ENCODE results near the gene PDIA5. TPM values are rescaled to one million over a fixed set of nuclear protein-coding genes. Genes with fewer than 3 reads are reported as not detected.

Gene PDIA5
- total and polyA plus RNA-seq, 4 donors = 15.5 to 38.6 (median 30.7) TPM

DNA sequence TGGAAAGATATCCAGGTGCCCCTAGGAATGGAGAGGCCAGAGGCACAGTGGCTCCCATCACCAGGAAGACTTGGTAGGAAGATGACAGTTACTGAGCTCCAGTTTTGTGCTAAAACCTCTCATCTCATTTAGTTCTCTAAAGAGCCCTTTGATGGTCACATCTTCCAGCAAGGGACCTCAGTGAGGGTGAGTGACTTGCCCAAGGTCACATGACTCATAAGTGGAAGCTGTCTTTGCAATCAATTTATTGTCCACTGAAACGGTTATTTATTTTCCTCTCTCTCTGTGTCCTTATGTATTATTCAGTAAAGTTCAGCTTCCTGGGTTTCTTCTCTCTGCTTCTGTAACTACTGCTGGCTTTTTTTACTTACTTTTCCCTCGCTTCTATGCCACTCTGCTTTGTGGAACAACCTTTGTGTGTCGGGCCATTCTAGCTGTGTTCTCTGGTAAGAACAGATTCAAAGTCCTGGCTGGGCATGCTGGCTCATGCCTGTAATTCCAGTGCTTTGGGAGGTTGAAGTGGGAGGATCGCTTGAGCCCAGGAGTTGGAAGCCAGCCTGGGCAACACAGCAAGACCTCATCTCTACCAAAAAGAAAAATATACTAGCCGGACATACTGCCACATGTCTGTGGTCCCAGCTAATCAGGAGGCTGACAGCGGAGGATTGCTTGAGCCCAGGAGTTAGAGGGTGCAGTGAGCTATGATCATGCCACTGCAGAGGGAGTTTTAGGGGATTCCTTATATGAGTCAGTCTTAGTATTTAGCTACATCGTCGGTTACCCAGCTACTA, 55.9 kb downstream of the PDIA5 start:
- peaks cover 0 to 36% (median 5%) of the 10 kb centered on the region in 4 donors for H3K36me3 ChIP-seq (ENCODE audit: control insufficient read depth in 4 of 4, insufficient read depth in 4 of 4, low read length in 4 of 4)
- DNase-seq (no peak), ATAC-seq (ENCODE audit: insufficient read depth, low FRiP score) (no peak)
- no peak overlapping the region for H3K27ac ChIP-seq (ENCODE audit: low read depth in 1 of 2, low read length in 1 of 2)
- no peaks in the 10 kb centered on the region for H3K27me3 ChIP-seq (ENCODE audit: control insufficient read depth in 3 of 3, insufficient read depth in 3 of 3, low read length in 2 of 3)
- no peak overlapping the region for H3K9ac ChIP-seq (ENCODE audit: insufficient read depth in 1 of 2, low read length in 2 of 2)
- peaks cover 0 to 2% (median 0%) of the 10 kb centered on the region in 4 donors for H3K9me3 ChIP-seq (ENCODE audit: control insufficient read depth in 4 of 4, insufficient read depth in 3 of 4, low read length in 3 of 4)
- TF ChIP-seq, protein P1, sequence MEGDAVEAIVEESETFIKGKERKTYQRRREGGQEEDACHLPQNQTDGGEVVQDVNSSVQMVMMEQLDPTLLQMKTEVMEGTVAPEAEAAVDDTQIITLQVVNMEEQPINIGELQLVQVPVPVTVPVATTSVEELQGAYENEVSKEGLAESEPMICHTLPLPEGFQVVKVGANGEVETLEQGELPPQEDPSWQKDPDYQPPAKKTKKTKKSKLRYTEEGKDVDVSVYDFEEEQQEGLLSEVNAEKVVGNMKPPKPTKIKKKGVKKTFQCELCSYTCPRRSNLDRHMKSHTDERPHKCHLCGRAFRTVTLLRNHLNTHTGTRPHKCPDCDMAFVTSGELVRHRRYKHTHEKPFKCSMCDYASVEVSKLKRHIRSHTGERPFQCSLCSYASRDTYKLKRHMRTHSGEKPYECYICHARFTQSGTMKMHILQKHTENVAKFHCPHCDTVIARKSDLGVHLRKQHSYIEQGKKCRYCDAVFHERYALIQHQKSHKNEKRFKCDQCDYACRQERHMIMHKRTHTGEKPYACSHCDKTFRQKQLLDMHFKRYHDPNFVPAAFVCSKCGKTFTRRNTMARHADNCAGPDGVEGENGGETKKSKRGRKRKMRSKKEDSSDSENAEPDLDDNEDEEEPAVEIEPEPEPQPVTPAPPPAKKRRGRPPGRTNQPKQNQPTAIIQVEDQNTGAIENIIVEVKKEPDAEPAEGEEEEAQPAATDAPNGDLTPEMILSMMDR (IDR thresholded peaks at IDR 0.05; ENCODE audit: control extremely low read depth, extremely low read depth) = no peak
- 73 to 90% methylated on average over 8 of the region's 8 CpGs for WGBS, 2 donors
- H3K4me1 ChIP-seq (ENCODE audit: control insufficient read depth in 5 of 5, insufficient read depth in 5 of 5, low read length in 5 of 5) = peaks cover 0 to 4% (median 0%) of the 10 kb centered on the region in 5 donors
- H3K4me3 ChIP-seq = no peak overlapping the region

DNA sequence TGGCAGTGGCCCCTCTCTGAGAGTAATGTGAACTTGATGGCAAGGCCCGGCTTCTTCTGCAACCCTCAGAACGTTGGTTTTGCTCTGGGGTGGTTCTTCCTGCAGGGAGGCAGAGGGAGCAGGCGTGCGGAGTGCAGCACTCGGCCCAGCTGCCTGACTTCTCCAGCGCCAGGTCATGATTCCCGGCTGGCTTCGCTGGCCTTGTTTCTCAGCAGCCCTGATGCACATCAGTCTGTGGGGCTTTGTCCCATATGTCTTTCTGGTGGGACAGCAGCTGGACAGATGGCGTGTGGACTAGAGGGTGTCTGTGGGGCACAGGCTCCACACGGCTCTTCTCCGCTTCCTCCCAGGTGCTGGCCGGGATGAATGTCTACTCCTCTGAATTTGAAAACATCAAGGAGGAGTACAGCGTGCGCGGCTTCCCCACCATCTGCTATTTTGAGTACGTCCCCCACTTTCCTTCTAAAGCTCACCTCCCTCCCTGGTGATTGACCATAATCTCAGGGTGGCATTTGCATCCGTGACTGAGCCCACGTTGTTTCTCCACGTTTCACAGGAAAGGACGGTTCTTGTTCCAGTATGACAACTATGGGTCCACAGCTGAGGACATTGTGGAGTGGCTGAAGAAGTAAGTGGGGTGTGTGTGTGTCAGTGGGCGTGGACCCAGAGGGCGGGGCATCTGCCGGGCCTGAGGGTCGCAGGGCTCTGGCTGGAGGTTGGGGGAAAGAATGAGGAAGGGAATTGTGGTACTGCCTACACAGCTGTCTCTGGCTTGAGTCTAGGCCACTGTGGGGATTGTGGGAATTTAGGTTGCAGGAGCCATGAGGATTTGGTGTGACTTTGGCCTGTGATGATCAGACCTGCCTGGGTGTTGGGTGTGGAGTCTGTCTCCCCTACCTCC, 57.1 kb downstream of the PDIA5 start:
- H3K27ac ChIP-seq (ENCODE audit: low read depth in 1 of 2, low read length in 1 of 2) = no peak overlapping the region
- 81 to 87% methylated on average over 24 of the region's 24 CpGs for WGBS, 2 donors
- H3K9ac ChIP-seq (ENCODE audit: insufficient read depth in 1 of 2, low read length in 2 of 2) = no peak overlapping the region
- H3K9me3 ChIP-seq (ENCODE audit: control insufficient read depth in 4 of 4, insufficient read depth in 3 of 4, low read length in 3 of 4) = peaks cover 0 to 2% (median 0%) of the 10 kb centered on the region in 4 donors
- peaks cover 0 to 4% (median 0%) of the 10 kb centered on the region in 5 donors for H3K4me1 ChIP-seq (ENCODE audit: control insufficient read depth in 5 of 5, insufficient read depth in 5 of 5, low read length in 5 of 5)
- TF ChIP-seq, protein P1 (IDR thresholded peaks at IDR 0.05; ENCODE audit: control extremely low read depth, extremely low read depth) = no peak
- DNase-seq (no peak), ATAC-seq (ENCODE audit: insufficient read depth, low FRiP score) (no peak)
- H3K27me3 ChIP-seq (ENCODE audit: control insufficient read depth in 3 of 3, insufficient read depth in 3 of 3, low read length in 2 of 3) = no peaks in the 10 kb centered on the region
- peaks cover 0 to 29% (median 4%) of the 10 kb centered on the region in 4 donors for H3K36me3 ChIP-seq (ENCODE audit: control insufficient read depth in 4 of 4, insufficient read depth in 4 of 4, low read length in 4 of 4)
- no peak overlapping the region for H3K4me3 ChIP-seq

DNA sequence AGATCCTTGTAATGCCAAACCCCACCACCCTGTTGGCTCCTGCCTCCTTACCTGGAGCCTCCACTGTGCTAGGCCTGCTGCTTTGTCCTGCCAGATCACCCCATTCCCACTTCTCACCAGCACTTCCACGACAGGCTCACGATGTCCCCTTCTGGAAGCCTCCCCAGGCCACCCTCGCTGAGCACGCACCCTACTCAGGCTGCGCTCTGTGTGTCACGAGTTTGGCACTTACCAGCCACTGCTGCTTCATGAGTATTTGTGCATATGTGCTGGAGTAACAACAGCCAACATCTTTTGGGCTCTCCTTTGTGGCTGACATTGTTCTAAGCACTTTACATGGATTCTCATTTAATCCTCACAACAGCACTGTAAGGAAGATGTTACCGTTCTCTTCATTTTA, 58.1 kb downstream of the PDIA5 start:
- 96 to 97% methylated on average over 7 of the region's 7 CpGs for WGBS, 2 donors
- no peak overlapping the region for H3K4me3 ChIP-seq
- TF ChIP-seq, protein P1 (IDR thresholded peaks at IDR 0.05; ENCODE audit: control extremely low read depth, extremely low read depth) = no peak

More for the DNA sequence above, 58.1 kb downstream of the PDIA5 start:
- H3K9me3 ChIP-seq (ENCODE audit: control insufficient read depth in 4 of 4, insufficient read depth in 3 of 4, low read length in 3 of 4) = peaks cover 0 to 2% (median 0%) of the 10 kb centered on the region in 4 donors
- H3K36me3 ChIP-seq (ENCODE audit: control insufficient read depth in 4 of 4, insufficient read depth in 4 of 4, low read length in 4 of 4) = peaks cover 0 to 27% (median 4%) of the 10 kb centered on the region in 4 donors
- H3K27ac ChIP-seq (ENCODE audit: low read depth in 1 of 2, low read length in 1 of 2) = no peak overlapping the region
- DNase-seq (no peak), ATAC-seq (ENCODE audit: insufficient read depth, low FRiP score) (no peak)
- H3K4me1 ChIP-seq (ENCODE audit: control insufficient read depth in 5 of 5, insufficient read depth in 5 of 5, low read length in 5 of 5) = peaks cover 0 to under 1% (median 0%) of the 10 kb centered on the region in 5 donors
- no peaks in the 10 kb centered on the region for H3K27me3 ChIP-seq (ENCODE audit: control insufficient read depth in 3 of 3, insufficient read depth in 3 of 3, low read length in 2 of 3)
- H3K9ac ChIP-seq (ENCODE audit: insufficient read depth in 1 of 2, low read length in 2 of 2) = no peak overlapping the region

Measured in lung (tissue), 12 donors.